Mucosa of descending colon (tissue), 3 donors: ENCODE data around the gene PLD1. TPM values are rescaled to one million over a fixed set of nuclear protein-coding genes. Genes with fewer than 3 reads are reported as not detected.

Experiments
- ATAC-seq: fragments of 200-7000 bp; cut with Tn5 transposase; one replicate; pipeline ENCODE4 v1.9.1; 2020; ENCODE audit warnings: mild to moderate bottlenecking, moderate library complexity
- DNase-seq, 3 donors: peaks; one replicate each; pipeline ENCODE4 v3.0.0-alpha.2; 2020
- H3K36me3 ChIP-seq: fragments of 200-600 bp; one replicate; pipeline ENCODE4 v1.8.0; 2021; ENCODE audit warnings: low read depth, mild to moderate bottlenecking
- H3K4me1 ChIP-seq: fragments of 200-600 bp; one replicate; pipeline ENCODE4 v1.8.0; 2021; ENCODE audit warnings: low read depth, mild to moderate bottlenecking
- H3K4me3 ChIP-seq: fragments of 200-600 bp; one replicate; pipeline ENCODE4 v1.8.0; 2021; ENCODE audit warnings: mild to moderate bottlenecking
- H3K9me3 ChIP-seq: fragments of 200-600 bp; one replicate; pipeline ENCODE4 v1.8.0; 2021; ENCODE audit warnings: mild to moderate bottlenecking
- intact Hi-C, 2 donors: fragments of 100-400 bp; cut with DNase I in 1 of 2; cut with micrococcal nuclease in 1 of 2; formaldehyde crosslinking; loops; one replicate each; pipeline versions ENCODE4 v1.11.0 to v1.11.1; 2022; cut with DNase I, micrococcal nuclease
- total RNA-seq, 3 donors: library from RNA; stranded (reverse); fragmentation: NEBNext Ultra II Directional in 2 of 3; extraction: Animal tissue kit (Norgen Biotek cat#: 25700) in 2 of 3; gene quantifications; one replicate each; pipeline versions ENCODE4 v1.2.1 to v1.2.4, GENCODE V29; 2021 to 2023
- TF ChIP-seq, protein P1 (sequence below): fragments of 200-600 bp; IDR thresholded peaks from one replicate; pipeline ENCODE4 v1.8.0; 2022; ENCODE audit warnings: antibody characterized with exemption, mild to moderate bottlenecking
- donor health status: DM: no; HTN: no; CAD: no; lungs with moderate emphysema.
- donor health status: DM: no; HTN: no; CAD: no.
- donor health status: DM: no; HTN: yes; CAD: no.

PLD1 gene
- total RNA-seq, 3 donors from 2014 or later, result 46.6 to 105 (median 65.1) TPM

DNA sequence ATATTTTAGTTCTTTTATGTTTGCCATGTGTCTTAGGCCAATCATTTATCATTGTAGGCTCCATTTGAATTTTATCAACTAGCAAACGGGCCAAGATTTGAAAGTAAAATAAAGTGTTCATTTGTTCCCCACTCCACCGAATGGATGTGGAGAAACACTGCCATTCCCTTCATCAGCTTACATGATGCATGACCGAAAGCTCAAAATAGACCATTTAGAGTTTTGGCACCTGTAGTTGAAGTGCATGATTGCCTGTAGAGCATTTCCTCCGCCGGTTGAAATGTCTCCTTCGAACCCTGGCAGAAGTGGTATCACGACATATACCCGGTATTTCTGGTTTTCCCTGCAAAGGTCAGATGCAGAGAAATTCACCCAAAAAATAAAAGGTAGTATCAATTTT, 165.6 kb downstream of the PLD1 start:
- Histone ChIP-seq H3K36me3 (no peaks in the 10 kb centered on the region), H3K9me3 (no peaks in the 10 kb centered on the region), H3K4me1 (no peaks in the 10 kb centered on the region), H3K4me3 (no peak overlapping the region)
- TF ChIP-seq, protein P1, sequence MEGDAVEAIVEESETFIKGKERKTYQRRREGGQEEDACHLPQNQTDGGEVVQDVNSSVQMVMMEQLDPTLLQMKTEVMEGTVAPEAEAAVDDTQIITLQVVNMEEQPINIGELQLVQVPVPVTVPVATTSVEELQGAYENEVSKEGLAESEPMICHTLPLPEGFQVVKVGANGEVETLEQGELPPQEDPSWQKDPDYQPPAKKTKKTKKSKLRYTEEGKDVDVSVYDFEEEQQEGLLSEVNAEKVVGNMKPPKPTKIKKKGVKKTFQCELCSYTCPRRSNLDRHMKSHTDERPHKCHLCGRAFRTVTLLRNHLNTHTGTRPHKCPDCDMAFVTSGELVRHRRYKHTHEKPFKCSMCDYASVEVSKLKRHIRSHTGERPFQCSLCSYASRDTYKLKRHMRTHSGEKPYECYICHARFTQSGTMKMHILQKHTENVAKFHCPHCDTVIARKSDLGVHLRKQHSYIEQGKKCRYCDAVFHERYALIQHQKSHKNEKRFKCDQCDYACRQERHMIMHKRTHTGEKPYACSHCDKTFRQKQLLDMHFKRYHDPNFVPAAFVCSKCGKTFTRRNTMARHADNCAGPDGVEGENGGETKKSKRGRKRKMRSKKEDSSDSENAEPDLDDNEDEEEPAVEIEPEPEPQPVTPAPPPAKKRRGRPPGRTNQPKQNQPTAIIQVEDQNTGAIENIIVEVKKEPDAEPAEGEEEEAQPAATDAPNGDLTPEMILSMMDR, result no peak
- intact Hi-C loops, result loop anchor here in 1 of 2 donors (10.0 kb wide), 1 partner anchor 180 kb away; no protein-coding TSS in a partner anchor
- no peak for ATAC-seq
- no peak for DNase-seq

DNA sequence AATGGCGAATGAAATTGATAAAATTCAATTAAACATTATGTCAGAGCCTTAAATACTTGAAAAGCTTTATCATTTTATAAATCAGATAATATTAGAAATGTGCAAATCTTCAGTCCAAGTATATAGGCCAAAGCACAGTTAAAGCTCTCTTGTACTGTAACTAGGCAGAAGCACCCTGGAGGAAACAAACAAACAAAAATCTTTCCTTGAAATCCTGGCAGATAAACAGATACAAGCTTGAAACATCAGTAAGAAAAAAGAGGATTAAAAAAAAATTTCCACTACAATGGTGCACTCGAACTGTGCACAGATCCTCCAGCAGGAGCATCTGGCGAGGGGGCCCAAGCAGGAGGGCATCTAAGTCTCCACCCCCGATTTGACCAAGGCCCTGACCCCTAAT, 166.6 kb downstream of the PLD1 start:
- no peak for DNase-seq
- Histone ChIP-seq H3K9me3 (no peaks in the 10 kb centered on the region), H3K36me3 (no peaks in the 10 kb centered on the region), H3K4me3 (no peak overlapping the region), H3K4me1 (no peaks in the 10 kb centered on the region)
- TF ChIP-seq, protein P1, result no peak
- ATAC-seq, result no peak
- intact Hi-C loops, result loop anchor here in 1 of 2 donors (10.0 kb wide), 1 partner anchor 181 kb away; no protein-coding TSS in a partner anchor

DNA sequence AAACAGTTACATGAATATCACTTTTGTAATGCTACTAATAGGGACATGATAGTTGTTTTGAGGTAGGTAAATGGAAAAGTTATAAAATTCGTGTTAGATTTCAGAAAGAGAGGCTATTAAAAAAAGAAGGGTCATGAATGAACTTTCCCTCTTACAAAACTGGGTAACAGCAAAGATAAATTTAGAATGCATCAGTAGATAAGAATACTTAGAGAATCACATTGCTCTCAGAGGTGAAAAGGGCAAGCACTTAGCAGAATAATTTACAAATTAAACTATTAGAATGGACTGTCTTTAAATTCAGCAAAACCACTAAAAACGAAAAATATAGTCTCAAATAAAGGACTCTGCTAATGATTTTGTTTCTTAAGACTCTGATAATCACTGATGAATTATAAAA, 167.2 kb downstream of the PLD1 start:
- TF ChIP-seq, protein P1, result no peak
- intact Hi-C loops, result loop anchor here in 1 of 2 donors (10.0 kb wide), 1 partner anchor 182 kb away; no protein-coding TSS in a partner anchor
- ATAC-seq, result no peak
- no peak for DNase-seq
- no peaks in the 10 kb centered on the region for H3K36me3 ChIP-seq
- no peaks in the 10 kb centered on the region for H3K4me1 ChIP-seq
- no peaks in the 10 kb centered on the region for H3K9me3 ChIP-seq
- no peak overlapping the region for H3K4me3 ChIP-seq

DNA sequence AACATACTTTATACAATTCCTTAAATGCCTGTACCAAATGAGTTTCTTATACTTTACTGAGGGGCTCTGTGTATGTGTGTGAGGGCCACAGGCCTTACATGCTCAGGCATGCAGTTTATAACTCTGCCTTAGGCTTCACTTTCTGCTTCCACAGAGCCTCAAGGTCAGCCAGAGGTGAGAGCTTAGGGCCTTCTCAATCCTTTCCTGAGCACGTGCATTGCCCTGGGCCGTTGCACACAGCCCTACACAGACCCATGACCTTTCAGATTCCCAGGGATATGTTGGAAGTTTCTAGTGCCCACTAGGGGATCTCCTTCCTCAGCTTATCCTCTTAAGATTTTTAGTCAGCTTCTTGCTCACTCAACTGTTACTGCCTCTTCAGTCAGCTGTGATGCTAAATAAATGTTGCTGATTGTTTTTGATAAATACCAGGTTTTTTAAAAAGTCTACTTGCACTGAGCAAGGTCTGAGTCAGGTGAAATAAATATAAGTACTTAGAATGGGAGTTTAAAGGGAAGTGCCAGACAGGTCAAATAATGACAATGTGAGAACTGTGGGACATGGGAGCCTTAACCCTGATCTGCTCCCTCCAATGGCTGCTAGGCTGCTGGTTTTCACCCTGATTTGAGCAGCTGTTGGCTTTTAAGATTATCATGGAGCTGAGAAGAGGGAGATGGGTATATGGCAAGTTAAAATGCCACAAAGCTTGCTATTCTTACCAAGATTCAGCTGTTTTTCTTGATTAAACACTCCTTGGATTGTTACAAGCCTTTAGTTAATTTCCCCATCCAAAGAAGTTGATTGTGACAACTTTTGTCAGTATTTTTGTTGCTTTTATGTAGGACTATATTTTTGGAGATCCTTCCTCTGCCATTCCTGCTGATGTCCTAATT, 169.5 kb downstream of the PLD1 start:
- DNase-seq, result no peak
- Histone ChIP-seq H3K4me1 (no peaks in the 10 kb centered on the region), H3K36me3 (no peaks in the 10 kb centered on the region), H3K9me3 (no peaks in the 10 kb centered on the region), H3K4me3 (no peak overlapping the region)
- TF ChIP-seq, protein P1, result no peak
- ATAC-seq, result peak; percentile 17
- intact Hi-C loops, result loop anchor here in 1 of 2 donors (10.0 kb wide), 1 partner anchor 184 kb away; no protein-coding TSS in a partner anchor

DNA sequence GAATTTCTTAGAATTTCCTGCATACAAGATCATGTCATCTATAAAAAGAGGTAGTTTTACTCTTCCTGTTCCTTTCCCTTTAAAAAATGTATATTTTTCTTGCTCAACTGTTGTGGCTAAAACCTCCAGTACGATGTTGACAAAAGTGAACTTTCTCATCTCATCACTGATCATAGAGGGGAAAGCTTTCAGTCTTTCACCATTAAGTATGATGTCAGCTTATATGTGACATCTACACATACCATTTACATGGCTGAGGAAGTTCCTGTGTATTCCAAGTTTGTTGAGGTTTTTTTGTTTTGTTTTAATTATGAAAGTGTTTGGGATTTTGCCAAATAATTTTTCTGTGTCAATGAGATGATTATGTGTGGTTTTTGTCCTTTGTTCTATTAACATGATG, 173.6 kb downstream of the PLD1 start:
- TF ChIP-seq, protein P1, result no peak
- H3K4me1 ChIP-seq, result no peaks in the 10 kb centered on the region
- no peaks in the 10 kb centered on the region for H3K36me3 ChIP-seq
- intact Hi-C loops, result loop anchor here in 1 of 2 donors (5.0 kb wide), 1 partner anchor 141 kb away; no protein-coding TSS in a partner anchor
- ATAC-seq, result no peak
- no peaks in the 10 kb centered on the region for H3K9me3 ChIP-seq
- no peak overlapping the region for H3K4me3 ChIP-seq
- no peak for DNase-seq
